RKO (cell line): ENCODE measurements around the gene NKD2.
"Not testable (repeated sequence)": the region's sequence is repeated elsewhere in the genome, so short reads cannot be mapped to it uniquely, and the experiment has no call there.

Experiments
- DNase-seq: peaks from one replicate; pipeline ENCODE4 v3.0.0-alpha.2; 2016; ENCODE audit warnings: low spot score

NKD2 gene

GRCh38 chr5:1058083-1058945, 49.7 kb downstream of the NKD2 start:
- no peak for DNase-seq

- no peak for DNase-seq
Measured at GRCh38 chr5:1058988-1059883, 50.6 kb downstream of the NKD2 start.

- DNase-seq: no peak
Measured at GRCh38 chr5:1059884-1060263, 51.3 kb downstream of the NKD2 start.

- DNase-seq: no peak
Measured at GRCh38 chr5:1060535-1060981, 52.0 kb downstream of the NKD2 start.

- DNase-seq: not testable (repeated sequence)
Measured at GRCh38 chr5:1061292-1061691, 52.7 kb downstream of the NKD2 start.

- DNase-seq: no peak
Measured at GRCh38 chr5:1061916-1062315, 53.3 kb downstream of the NKD2 start.

- no peak for DNase-seq
Measured at GRCh38 chr5:1062761-1063568, 54.4 kb downstream of the NKD2 start.

- no peak for DNase-seq
Measured at GRCh38 chr5:1063661-1064382, 55.2 kb downstream of the NKD2 start.

GRCh38 chr5:1064383-1065142, 56.0 kb downstream of the NKD2 start:
- no peak for DNase-seq

GRCh38 chr5:1065143-1065750, 56.6 kb downstream of the NKD2 start:
- DNase-seq: no peak

- no peak for DNase-seq
Measured at GRCh38 chr5:1065891-1066650, 57.5 kb downstream of the NKD2 start.

- no peak for DNase-seq
Measured at GRCh38 chr5:1066676-1067075, 58.1 kb downstream of the NKD2 start.

GRCh38 chr5:1067141-1068121, 58.8 kb downstream of the NKD2 start:
- DNase-seq: no peak

- DNase-seq: no peak
Measured at GRCh38 chr5:1068204-1068894, 59.7 kb downstream of the NKD2 start.

- no peak for DNase-seq
Measured at GRCh38 chr5:1068895-1069719, 60.5 kb downstream of the NKD2 start.

- no peak for DNase-seq
Measured at GRCh38 chr5:1069720-1070088, 61.1 kb downstream of the NKD2 start.
